ENCODE results near the gene RGP1.

RGP1 gene

GRCh38 chr9:35801328-35802128, 52.4 kb downstream of the RGP1 start:
- DNase-seq (ENCODE audit: low read depth in 3 of 3, low spot score in 1 of 3), result no peak

- no peak for DNase-seq (ENCODE audit: low read depth in 3 of 3, low spot score in 1 of 3)
Observed at GRCh38 chr9:35806101-35806500, 57.0 kb downstream of the RGP1 start.

Data from stimulated activated CD4-positive, alpha-beta T cell treated with anti-CD3 and anti-CD28 coated beads, TNF-alpha, amount 100 ng/mL, for 1 hour (primary cell).